GM12865 (cell line): ENCODE measurements around the gene HSPG2.

Experiments
- DNase-seq: peaks from one replicate; pipeline ENCODE4 v3.0.0; 2010; ENCODE audit warnings: low read depth
- H3K4me3 ChIP-seq: 2 replicates; pipeline ENCODE4 v1.5.1; 2011; ENCODE audit warnings: mild to moderate bottlenecking, low read depth, low read length, control low read depth
- TF ChIP-seq, protein P1 (sequence below): IDR thresholded peaks from 2 replicates; pipeline ENCODE4 v1.5.1; 2011; ENCODE audit warnings: low read length, control low read depth, low read depth, inconsistent platforms; ENCODE audit not compliant: insufficient read depth; ENCODE audit errors: missing control alignments

The HSPG2 gene

GRCh38 chr1:21857840-21858670 lies 79.1 kb downstream of the HSPG2 start:
- no peak for DNase-seq
- H3K4me3 ChIP-seq, result no peak overlapping the region
- TF ChIP-seq, protein P1, sequence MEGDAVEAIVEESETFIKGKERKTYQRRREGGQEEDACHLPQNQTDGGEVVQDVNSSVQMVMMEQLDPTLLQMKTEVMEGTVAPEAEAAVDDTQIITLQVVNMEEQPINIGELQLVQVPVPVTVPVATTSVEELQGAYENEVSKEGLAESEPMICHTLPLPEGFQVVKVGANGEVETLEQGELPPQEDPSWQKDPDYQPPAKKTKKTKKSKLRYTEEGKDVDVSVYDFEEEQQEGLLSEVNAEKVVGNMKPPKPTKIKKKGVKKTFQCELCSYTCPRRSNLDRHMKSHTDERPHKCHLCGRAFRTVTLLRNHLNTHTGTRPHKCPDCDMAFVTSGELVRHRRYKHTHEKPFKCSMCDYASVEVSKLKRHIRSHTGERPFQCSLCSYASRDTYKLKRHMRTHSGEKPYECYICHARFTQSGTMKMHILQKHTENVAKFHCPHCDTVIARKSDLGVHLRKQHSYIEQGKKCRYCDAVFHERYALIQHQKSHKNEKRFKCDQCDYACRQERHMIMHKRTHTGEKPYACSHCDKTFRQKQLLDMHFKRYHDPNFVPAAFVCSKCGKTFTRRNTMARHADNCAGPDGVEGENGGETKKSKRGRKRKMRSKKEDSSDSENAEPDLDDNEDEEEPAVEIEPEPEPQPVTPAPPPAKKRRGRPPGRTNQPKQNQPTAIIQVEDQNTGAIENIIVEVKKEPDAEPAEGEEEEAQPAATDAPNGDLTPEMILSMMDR, result no peak

DNA sequence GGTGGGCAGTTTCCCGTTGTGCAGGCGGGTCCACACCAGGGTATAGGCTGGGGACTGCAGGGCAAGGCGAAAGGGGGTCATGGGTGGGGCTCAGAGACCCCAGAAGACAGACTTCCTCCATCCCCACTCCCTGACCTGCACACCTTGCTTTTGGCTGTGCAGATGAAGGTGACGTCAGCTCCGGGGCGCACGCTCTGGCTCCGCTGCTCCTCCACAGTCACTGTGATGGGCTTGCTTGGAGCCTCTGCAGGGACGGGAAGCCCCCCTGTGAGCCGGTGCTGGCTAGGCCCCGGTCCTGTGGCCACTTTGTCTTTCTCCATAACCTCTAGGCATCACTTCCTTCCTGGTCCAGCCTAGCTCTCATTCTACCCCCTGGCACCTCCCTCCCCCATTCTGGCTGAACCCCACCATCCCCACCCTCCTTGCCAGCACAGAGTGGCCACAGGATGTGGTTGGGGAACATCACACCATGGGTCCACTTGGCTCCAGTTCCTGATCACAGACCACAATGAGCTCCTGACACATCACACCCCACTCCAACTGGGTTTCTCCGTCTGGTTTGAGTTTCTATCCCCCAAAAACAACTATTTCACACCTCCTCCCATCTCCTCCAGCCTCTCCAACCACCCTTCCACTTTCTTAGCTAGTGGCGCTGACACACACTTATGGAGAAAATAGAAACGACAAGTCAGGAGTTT lies 79.8 kb downstream of the HSPG2 start:
- no peak for DNase-seq
- no peak overlapping the region for H3K4me3 ChIP-seq
- TF ChIP-seq, protein P1, result no peak

DNA sequence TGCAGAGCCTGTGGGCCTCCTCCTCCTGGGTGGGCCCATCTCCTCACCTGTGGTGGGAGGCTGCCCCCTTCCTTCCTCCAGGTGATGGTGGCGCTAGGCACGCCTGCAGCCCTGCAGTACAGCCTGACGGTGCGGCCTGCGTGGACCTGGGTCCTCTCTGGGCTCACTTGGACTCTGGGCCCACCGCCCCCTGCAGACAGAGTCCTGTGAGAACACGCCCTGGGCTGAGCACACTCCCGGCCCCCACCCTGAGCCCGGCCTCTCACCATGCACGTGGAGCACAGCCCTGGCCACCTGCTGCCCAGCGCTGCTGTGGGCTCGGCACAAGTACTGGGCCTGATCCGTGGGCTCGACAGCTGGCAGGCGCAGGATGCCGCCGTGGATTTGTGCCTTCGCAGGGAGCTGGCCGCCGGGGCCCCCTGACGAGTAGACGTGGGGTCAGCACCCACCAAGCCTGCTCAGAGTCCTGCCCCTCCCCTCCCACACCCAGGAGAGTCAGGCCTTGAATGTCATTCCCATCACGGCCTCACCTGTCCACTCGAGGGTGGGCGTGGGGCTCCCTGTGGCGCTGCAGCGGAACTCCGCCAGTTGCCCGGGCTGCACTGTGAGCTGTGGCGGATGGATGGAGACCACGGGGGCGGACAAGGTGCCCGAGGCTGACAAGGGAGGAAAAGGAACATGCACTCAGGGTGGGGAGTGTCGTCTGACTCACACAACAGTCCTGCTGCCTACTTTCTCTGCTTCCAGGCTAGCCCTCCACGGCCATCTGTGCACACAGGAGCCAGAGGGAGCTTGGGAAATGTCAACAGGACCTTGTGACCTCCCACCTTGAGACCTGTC lies 81.6 kb downstream of the HSPG2 start:
- TF ChIP-seq, protein P1, result no peak
- no peak for DNase-seq
- H3K4me3 ChIP-seq, result no peak overlapping the region

DNA sequence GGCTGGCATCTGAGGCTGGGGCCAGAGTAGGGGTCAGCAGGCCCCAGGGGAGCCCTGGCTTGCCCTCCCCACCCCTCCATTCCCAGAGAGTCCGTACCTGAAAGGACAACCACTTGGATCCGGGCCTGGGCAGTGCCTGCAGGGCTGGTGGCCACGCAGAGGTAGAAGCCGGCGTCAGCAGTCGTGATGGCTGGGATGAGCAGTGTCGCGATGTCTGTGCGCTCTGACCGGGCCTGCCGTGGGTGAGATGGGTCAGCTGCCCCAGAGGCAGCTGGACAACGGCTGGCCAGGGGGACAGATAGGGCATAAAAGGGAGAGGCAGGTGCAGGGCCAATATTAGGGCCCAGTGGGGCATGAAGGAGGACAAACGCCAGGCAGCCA lies 82.4 kb downstream of the HSPG2 start:
- H3K4me3 ChIP-seq, result no peak overlapping the region
- DNase-seq, result no peak
- TF ChIP-seq, protein P1, result no peak

DNA sequence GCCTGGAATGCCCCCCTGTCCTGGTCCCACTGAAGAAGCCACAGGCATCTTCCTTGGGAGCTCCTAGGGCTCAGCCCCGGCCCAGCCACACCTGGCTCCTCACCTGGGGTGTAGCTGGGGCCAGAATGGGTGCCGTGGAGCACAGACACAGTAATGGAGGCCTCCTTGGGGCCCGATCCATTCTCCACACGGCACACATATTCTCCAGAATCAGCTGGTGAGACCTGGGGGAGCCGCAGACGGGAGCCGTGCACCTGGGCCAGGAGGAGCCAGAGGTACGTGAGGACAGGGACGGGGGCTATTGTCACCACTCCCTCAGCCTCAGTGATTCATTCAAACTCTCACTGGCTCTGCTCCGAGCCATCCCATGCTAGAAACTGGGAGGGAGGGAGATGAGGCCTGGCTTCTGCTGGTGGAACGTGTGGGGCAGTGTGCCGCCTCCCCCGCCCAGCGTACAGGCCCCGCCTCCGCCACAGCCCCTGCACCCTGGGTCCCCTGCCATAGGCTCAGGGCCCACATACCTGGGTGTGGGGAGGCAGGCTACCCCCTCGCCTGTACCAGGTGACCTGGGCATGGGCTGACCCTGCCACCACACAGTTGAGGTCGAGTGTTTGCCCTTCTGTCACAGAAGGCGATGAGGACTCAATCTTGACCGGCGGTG lies 82.9 kb downstream of the HSPG2 start:
- DNase-seq, result no peak
- H3K4me3 ChIP-seq, result no peak overlapping the region
- TF ChIP-seq, protein P1, result no peak

DNA sequence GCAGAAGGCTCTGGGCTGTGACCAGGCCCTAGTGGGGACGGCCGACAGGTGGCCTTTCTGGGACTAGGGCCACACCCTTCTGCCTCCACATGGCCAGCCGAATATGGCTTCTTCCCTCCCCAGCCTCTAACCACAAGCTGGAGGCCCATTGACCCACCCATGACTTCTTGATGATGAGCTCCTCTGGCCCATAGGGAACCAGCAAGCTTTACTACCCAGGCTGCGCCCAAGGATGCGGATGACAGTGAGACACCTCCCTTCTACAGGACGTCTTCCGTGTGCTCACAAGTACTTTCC lies 84.0 kb downstream of the HSPG2 start:
- DNase-seq, result no peak
- no peak overlapping the region for H3K4me3 ChIP-seq
- TF ChIP-seq, protein P1, result no peak
